ENCODE measurements around the gene METTL2A.
A peak's percentile ranks its signal among the peaks of the same experiment; 100 is the strongest.

DNA sequence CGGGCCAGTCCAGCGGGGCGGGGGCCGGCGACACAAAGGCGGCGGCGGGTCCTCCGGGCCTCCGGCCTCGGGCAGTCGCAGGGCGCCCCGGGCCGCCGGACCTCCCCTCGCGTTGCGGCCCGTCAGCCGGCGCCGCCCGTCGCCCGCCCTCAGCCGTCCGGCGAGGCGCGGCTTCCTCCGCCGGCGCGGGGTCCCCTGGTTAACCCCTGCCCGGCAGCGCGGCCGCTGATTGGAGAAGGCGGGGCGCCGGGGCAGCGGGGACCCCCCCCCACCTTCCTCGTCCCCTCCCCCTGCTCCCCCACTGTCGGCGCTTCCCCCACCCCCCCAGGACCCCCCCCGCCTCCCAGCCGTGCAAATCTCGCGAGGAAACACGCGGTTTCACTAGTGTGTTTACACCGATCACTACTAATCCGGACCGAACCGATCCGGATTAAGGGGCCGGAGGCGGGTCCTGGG lies 54.8 kb downstream of the METTL2A start, which contains the start of gene TLK2:
- TF ChIP-seq POLR2A (IDR thresholded peaks at IDR 0.05; ENCODE audit: low read depth, low read length) (peak; percentile 85), POLR2AphosphoS5 (IDR thresholded peaks at IDR 0.05; ENCODE audit: low read depth, low read length) (0 out of 2 replicates have a peak, but pooled peaks have one; percentile 21), TAF1 (IDR thresholded peaks at IDR 0.05; ENCODE audit: borderline replicate concordance, low read depth, low read length) (no peak)
